ENCODE measurements around the gene SLC1A6.

The SLC1A6 gene

DNA sequence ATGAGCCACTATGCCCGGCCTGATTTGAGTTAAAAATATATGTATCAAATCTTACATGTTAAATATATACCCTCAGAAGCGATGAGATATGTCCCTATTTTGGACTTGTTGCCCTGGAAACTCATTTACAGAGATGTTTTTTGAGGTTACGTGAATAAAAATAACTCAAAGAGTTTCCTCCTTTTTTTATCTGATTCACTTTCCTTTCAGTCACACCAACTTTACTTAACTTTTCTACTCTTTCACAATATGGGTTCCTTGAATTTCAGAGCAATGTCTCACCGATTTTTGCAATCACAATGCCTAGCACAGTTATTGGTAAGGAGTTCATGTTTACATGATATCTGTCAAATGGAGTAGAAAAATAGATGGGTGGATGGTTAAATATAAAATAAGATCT, 36.1 kb downstream of the SLC1A6 start:
- Histone ChIP-seq H2AFZ (ENCODE audit: insufficient read depth, low read length, poor library complexity) (no peak overlapping the region), H3K79me1 (ENCODE audit: low read length) (no peaks in the 10 kb centered on the region), H3K9me3 (ENCODE audit: insufficient read depth, low read depth, low read length) (peaks cover 20% of the 10 kb centered on the region), H4K12ac (ENCODE audit: low read depth, low read length) (no peak overlapping the region), H3K4ac (ENCODE audit: low read depth, low read length) (no peak overlapping the region), H3K14ac (ENCODE audit: low read length) (no peak overlapping the region), H4K91ac (ENCODE audit: low read depth, low read length) (no peak overlapping the region), H3K9ac (ENCODE audit: low read length) (no peak overlapping the region), H3K36me3 (ENCODE audit: control insufficient read depth in 1 of 2, insufficient read depth in 2 of 2, low read length in 2 of 2) (no peaks in the 10 kb centered on the region), H3K27ac (ENCODE audit: low read depth, low read length) (no peak overlapping the region), H2BK5ac (ENCODE audit: low read depth, low read length, poor library complexity) (no peak overlapping the region), H2BK12ac (ENCODE audit: low read length) (no peak overlapping the region), H3K4me1 (ENCODE audit: control insufficient read depth in 1 of 2, insufficient read depth in 2 of 2, low read length in 2 of 2) (no peaks in the 10 kb centered on the region), H2BK120ac (ENCODE audit: insufficient read depth, low read length, poor library complexity) (no peak overlapping the region), H3K4me3 (ENCODE audit: low read depth, low read length) (no peak overlapping the region), H3K18ac (ENCODE audit: low read length) (no peak overlapping the region), H3K27me3 (ENCODE audit: insufficient read depth, low read length) (no peaks in the 10 kb centered on the region), H4K8ac (ENCODE audit: low read depth, low read length) (no peak overlapping the region), H2AK5ac (ENCODE audit: low read length) (no peak overlapping the region), H3K79me2 (ENCODE audit: control insufficient read depth, insufficient read depth, low read length, poor library complexity) (no peaks in the 10 kb centered on the region), H3K4me2 (ENCODE audit: low read length) (no peak overlapping the region), H3K23ac (ENCODE audit: low read length) (no peak overlapping the region)
- DNase-seq = peak; percentile 50 to 97
- no CpG with 5 or more reads among the region's 4 CpGs for WGBS (ENCODE audit: extremely low coverage, insufficient coverage, insufficient read length)

DNA sequence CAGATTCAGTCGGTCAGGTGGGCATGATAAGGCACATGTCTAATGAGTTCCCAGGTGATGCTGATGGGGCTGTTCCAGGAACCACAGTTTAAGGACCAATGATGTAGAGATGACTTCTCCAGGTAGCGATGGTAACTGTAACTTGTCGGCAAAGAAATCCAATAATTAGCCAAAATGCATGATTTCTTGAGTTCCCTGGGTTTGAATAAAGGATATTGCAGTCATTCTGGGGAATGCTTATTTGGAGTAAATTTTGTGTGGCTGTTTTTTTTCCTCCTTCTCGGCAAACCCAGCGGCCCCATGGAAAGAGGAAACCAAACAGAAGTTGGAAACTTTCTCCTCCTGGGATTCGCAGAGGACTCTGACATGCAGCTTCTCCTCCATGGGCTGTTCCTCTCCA, 38.5 kb downstream of the SLC1A6 start, which contains the start of gene OR7C2:
Gene OR7C2 (plus strand): TSS at position 301 of the 400 bp plus-strand sequence. CDS start 0 bp downstream, at position 301.
- Histone ChIP-seq H3K18ac (ENCODE audit: low read length) (no peak within 1 kb of the TSS), H3K27me3 (ENCODE audit: insufficient read depth, low read length) (no peaks in the 10 kb centered on the region), H2AFZ (ENCODE audit: insufficient read depth, low read length, poor library complexity) (no peak within 1 kb of the TSS), H3K9ac (ENCODE audit: low read length) (no peak within 1 kb of the TSS), H3K79me1 (ENCODE audit: low read length) (no peaks in the 10 kb centered on the region), H3K4ac (ENCODE audit: low read depth, low read length) (no peak within 1 kb of the TSS), H3K4me1 (ENCODE audit: control insufficient read depth in 1 of 2, insufficient read depth in 2 of 2, low read length in 2 of 2) (no peaks in the 10 kb centered on the region), H2BK120ac (ENCODE audit: insufficient read depth, low read length, poor library complexity) (no peak within 1 kb of the TSS), H3K14ac (ENCODE audit: low read length) (no peak within 1 kb of the TSS), H3K9me3 (ENCODE audit: insufficient read depth, low read depth, low read length) (peaks cover 17% of the 10 kb centered on the region), H3K4me2 (ENCODE audit: low read length) (no peak within 1 kb of the TSS), H3K4me3 (ENCODE audit: low read depth, low read length) (no peak within 1 kb of the TSS), H4K91ac (ENCODE audit: low read depth, low read length) (no peak within 1 kb of the TSS), H3K79me2 (ENCODE audit: control insufficient read depth, insufficient read depth, low read length, poor library complexity) (no peaks in the 10 kb centered on the region), H2BK12ac (ENCODE audit: low read length) (no peak within 1 kb of the TSS), H4K8ac (ENCODE audit: low read depth, low read length) (no peak within 1 kb of the TSS), H2BK5ac (ENCODE audit: low read depth, low read length, poor library complexity) (no peak within 1 kb of the TSS), H3K23ac (ENCODE audit: low read length) (no peak within 1 kb of the TSS), H3K36me3 (ENCODE audit: control insufficient read depth in 1 of 2, insufficient read depth in 2 of 2, low read length in 2 of 2) (no peaks in the 10 kb centered on the region), H4K12ac (ENCODE audit: low read depth, low read length) (no peak within 1 kb of the TSS), H2AK5ac (ENCODE audit: low read length) (no peak within 1 kb of the TSS), H3K27ac (ENCODE audit: low read depth, low read length) (no peak within 1 kb of the TSS)
- peak in 1 of 2 donors; percentile 8 for DNase-seq
- WGBS (ENCODE audit: extremely low coverage, insufficient coverage, insufficient read length) = no CpG with 5 or more reads among the region's 6 CpGs

DNA sequence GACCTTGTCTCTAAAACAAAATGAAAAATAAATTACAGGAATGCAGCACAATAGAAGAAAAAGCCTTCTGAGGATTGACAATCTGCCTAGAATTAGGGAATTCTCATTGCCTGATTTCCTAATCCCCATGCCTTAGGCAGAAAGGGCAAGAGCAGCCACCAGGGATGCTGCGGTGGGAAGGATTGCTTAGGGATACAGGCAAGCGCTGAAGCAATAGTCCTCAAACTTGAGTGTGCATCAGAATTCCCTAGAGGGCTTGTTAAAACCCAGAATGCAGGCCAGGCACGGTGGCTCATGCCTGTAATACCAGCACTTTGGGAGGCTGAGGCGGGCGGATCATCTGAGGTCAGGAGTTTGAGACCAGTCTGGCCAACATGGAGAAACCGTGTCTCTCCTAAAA, 39.4 kb downstream of the SLC1A6 start:
- WGBS (ENCODE audit: extremely low coverage, insufficient coverage, insufficient read length) = no CpG with 5 or more reads among the region's 6 CpGs
- H3K18ac ChIP-seq (ENCODE audit: low read length) = no peak overlapping the region

DNA sequence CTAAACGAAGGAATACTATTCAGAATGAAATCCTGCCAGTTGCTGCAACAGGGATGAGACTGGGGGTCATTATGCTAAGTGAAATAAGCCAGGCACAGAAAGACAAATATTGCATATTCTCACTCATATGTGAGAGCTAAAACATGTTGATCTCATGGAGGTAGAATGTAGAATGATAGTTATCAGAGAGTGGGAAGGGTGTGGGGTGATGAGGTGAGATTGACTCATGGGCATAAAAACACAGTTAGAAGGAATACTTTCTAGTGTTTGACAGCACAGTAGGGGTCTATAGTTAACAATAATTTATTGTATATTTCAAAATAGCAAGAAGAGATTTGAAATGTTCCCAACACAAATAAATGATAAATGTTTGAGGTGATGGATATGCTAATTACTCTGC, 46.2 kb downstream of the SLC1A6 start:
- Histone ChIP-seq H2AK5ac (ENCODE audit: low read length) (no peak overlapping the region), H3K4me1 (ENCODE audit: control insufficient read depth in 1 of 2, insufficient read depth in 2 of 2, low read length in 2 of 2) (no peaks in the 10 kb centered on the region), H2BK5ac (ENCODE audit: low read depth, low read length, poor library complexity) (no peak overlapping the region), H2AFZ (ENCODE audit: insufficient read depth, low read length, poor library complexity) (no peak overlapping the region), H4K12ac (ENCODE audit: low read depth, low read length) (no peak overlapping the region), H4K91ac (ENCODE audit: low read depth, low read length) (no peak overlapping the region), H3K4me2 (ENCODE audit: low read length) (no peak overlapping the region), H3K79me1 (ENCODE audit: low read length) (no peaks in the 10 kb centered on the region), H3K4me3 (ENCODE audit: low read depth, low read length) (no peak overlapping the region), H2BK120ac (ENCODE audit: insufficient read depth, low read length, poor library complexity) (no peak overlapping the region), H3K27ac (ENCODE audit: low read depth, low read length) (no peak overlapping the region), H3K14ac (ENCODE audit: low read length) (no peak overlapping the region), H2BK12ac (ENCODE audit: low read length) (no peak overlapping the region), H3K9ac (ENCODE audit: low read length) (no peak overlapping the region), H3K4ac (ENCODE audit: low read depth, low read length) (no peak overlapping the region), H3K9me3 (ENCODE audit: insufficient read depth, low read depth, low read length) (peaks cover 8% of the 10 kb centered on the region), H3K79me2 (ENCODE audit: control insufficient read depth, insufficient read depth, low read length, poor library complexity) (no peaks in the 10 kb centered on the region), H3K23ac (ENCODE audit: low read length) (no peak overlapping the region), H3K18ac (ENCODE audit: low read length) (no peak overlapping the region), H4K8ac (ENCODE audit: low read depth, low read length) (no peak overlapping the region), H3K27me3 (ENCODE audit: insufficient read depth, low read length) (no peaks in the 10 kb centered on the region), H3K36me3 (ENCODE audit: control insufficient read depth in 1 of 2, insufficient read depth in 2 of 2, low read length in 2 of 2) (no peaks in the 10 kb centered on the region)
- no CpG with 5 or more reads among the region's 1 CpG for WGBS (ENCODE audit: extremely low coverage, insufficient coverage, insufficient read length)
- peak; percentile 33 to 74 for DNase-seq

More for the DNA sequence above, 39.4 kb downstream of the SLC1A6 start:
- no peak overlapping the region for H4K91ac ChIP-seq (ENCODE audit: low read depth, low read length)
- no peaks in the 10 kb centered on the region for H3K4me1 ChIP-seq (ENCODE audit: control insufficient read depth in 1 of 2, insufficient read depth in 2 of 2, low read length in 2 of 2)
- no peak overlapping the region for H3K14ac ChIP-seq (ENCODE audit: low read length)
- H2BK12ac ChIP-seq (ENCODE audit: low read length) = no peak overlapping the region
- H2BK120ac ChIP-seq (ENCODE audit: insufficient read depth, low read length, poor library complexity) = no peak overlapping the region
- H3K4me3 ChIP-seq (ENCODE audit: low read depth, low read length) = no peak overlapping the region
- no peak overlapping the region for H4K8ac ChIP-seq (ENCODE audit: low read depth, low read length)
- H3K4ac ChIP-seq (ENCODE audit: low read depth, low read length) = no peak overlapping the region
- H3K4me2 ChIP-seq (ENCODE audit: low read length) = no peak overlapping the region
- H3K79me1 ChIP-seq (ENCODE audit: low read length) = no peaks in the 10 kb centered on the region
- H2AK5ac ChIP-seq (ENCODE audit: low read length) = no peak overlapping the region
- H3K23ac ChIP-seq (ENCODE audit: low read length) = no peak overlapping the region
- H3K27ac ChIP-seq (ENCODE audit: low read depth, low read length) = no peak overlapping the region
- H4K12ac ChIP-seq (ENCODE audit: low read depth, low read length) = no peak overlapping the region
- DNase-seq = peak; percentile 96 to 98
- H3K9me3 ChIP-seq (ENCODE audit: insufficient read depth, low read depth, low read length) = peaks cover 15% of the 10 kb centered on the region
- H3K79me2 ChIP-seq (ENCODE audit: control insufficient read depth, insufficient read depth, low read length, poor library complexity) = no peaks in the 10 kb centered on the region
- H3K27me3 ChIP-seq (ENCODE audit: insufficient read depth, low read length) = no peaks in the 10 kb centered on the region
- no peak overlapping the region for H3K9ac ChIP-seq (ENCODE audit: low read length)
- H2BK5ac ChIP-seq (ENCODE audit: low read depth, low read length, poor library complexity) = no peak overlapping the region
- no peaks in the 10 kb centered on the region for H3K36me3 ChIP-seq (ENCODE audit: control insufficient read depth in 1 of 2, insufficient read depth in 2 of 2, low read length in 2 of 2)
- H2AFZ ChIP-seq (ENCODE audit: insufficient read depth, low read length, poor library complexity) = no peak overlapping the region

All from trophoblast cell (in vitro differentiated cells and primary cell).